ENCODE data around the gene CORO7.

DNA sequence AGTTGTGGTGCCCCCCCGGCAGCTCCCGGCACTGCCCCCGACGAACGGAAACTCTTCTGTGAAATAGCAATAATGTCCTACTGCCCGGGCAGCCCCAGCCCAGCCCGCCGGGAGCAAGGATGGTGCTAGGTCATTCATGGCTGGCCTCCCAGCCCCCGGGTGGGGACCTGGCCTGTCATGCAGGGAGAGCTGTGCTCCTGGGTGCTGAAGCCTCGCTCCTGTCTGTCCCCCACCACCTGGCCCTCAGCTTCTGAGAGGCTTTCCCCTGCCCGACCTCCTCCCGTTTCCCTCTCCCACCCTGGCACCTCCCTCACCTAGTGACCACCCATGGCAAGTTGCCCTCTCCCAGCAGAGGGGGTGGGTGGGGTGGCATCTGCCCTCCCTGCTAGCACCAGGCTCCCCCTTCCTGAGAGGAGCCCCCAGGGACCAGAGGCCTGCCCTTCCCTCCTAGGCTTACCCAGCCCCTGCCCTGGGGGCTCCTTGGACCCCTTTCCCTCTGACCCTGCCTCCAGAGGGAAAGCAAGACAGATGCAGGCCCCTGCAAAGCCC is 78.8 kb downstream of the CORO7 start:
- TF ChIP-seq, protein P1, sequence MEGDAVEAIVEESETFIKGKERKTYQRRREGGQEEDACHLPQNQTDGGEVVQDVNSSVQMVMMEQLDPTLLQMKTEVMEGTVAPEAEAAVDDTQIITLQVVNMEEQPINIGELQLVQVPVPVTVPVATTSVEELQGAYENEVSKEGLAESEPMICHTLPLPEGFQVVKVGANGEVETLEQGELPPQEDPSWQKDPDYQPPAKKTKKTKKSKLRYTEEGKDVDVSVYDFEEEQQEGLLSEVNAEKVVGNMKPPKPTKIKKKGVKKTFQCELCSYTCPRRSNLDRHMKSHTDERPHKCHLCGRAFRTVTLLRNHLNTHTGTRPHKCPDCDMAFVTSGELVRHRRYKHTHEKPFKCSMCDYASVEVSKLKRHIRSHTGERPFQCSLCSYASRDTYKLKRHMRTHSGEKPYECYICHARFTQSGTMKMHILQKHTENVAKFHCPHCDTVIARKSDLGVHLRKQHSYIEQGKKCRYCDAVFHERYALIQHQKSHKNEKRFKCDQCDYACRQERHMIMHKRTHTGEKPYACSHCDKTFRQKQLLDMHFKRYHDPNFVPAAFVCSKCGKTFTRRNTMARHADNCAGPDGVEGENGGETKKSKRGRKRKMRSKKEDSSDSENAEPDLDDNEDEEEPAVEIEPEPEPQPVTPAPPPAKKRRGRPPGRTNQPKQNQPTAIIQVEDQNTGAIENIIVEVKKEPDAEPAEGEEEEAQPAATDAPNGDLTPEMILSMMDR (IDR thresholded peaks at IDR 0.05) = no peak
- TF ChIP-seq POLR2A (IDR thresholded peaks at IDR 0.05) (no peak), POLR2AphosphoS5 (IDR thresholded peaks at IDR 0.05) (no peak)

Data from transverse colon (tissue), 4 donors.